ENCODE measurements around the gene TMEM164.

GRCh38 chrX:110022599-110023448 is 19.9 kb downstream of the TMEM164 start:
- TF ChIP-seq, protein P1, sequence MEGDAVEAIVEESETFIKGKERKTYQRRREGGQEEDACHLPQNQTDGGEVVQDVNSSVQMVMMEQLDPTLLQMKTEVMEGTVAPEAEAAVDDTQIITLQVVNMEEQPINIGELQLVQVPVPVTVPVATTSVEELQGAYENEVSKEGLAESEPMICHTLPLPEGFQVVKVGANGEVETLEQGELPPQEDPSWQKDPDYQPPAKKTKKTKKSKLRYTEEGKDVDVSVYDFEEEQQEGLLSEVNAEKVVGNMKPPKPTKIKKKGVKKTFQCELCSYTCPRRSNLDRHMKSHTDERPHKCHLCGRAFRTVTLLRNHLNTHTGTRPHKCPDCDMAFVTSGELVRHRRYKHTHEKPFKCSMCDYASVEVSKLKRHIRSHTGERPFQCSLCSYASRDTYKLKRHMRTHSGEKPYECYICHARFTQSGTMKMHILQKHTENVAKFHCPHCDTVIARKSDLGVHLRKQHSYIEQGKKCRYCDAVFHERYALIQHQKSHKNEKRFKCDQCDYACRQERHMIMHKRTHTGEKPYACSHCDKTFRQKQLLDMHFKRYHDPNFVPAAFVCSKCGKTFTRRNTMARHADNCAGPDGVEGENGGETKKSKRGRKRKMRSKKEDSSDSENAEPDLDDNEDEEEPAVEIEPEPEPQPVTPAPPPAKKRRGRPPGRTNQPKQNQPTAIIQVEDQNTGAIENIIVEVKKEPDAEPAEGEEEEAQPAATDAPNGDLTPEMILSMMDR (conservative IDR thresholded peaks at IDR 0.05; ENCODE audit: low read depth, low read length), result no peak
- TF ChIP-seq RCOR1 (IDR thresholded peaks at IDR 0.05; ENCODE audit: insufficient replicate concordance, low read length) (no peak), POLR2A (IDR thresholded peaks at IDR 0.05; ENCODE audit: low read depth, low read length) (no peak), FOS (IDR thresholded peaks at IDR 0.05; ENCODE audit: low read depth, low read length) (no peak), MAFK (IDR thresholded peaks at IDR 0.05; ENCODE audit: low read depth, low read length) (no peak)

Measured in IMR-90 (cell line).